OCI-LY7 (cell line): ENCODE measurements around the gene DNAL1. TPM values are rescaled to one million over a fixed set of nuclear protein-coding genes. Genes with fewer than 3 reads are reported as not detected.

ENCODE experiments used
- BruUV-seq: library from RNA; stranded (reverse); fragments of 400-500 nt; replicated peaks from 2 replicates; lab custom pipeline; 2021; lab: Mats Ljungman, UMichigan
- CTCF ChIA-PET: fragments of 300-600 bp; sonication (Branson Sonifier 250); formaldehyde crosslinking; loops from one replicate; lab custom pipeline; 2022; ENCODE audit warnings: antibody characterized with exemption; ENCODE audit not compliant: unreplicated experiment; lab: Charles Lee
- POLR2A ChIA-PET: fragments of 300-600 bp; sonication (Branson Sonifier 250); formaldehyde crosslinking; loops from one replicate; lab custom pipeline; 2022; ENCODE audit warnings: antibody characterized with exemption; lab: Charles Lee
- DNase-seq: peaks from one replicate; pipeline ENCODE4 v3.0.0-alpha.2; 2015; ENCODE audit warnings: low spot score
- H2AFZ ChIP-seq: fragments of 200-600 bp; sonication (generic), shearing (Covaris generic); 2 replicates; pipeline ENCODE4 v1.6.1; 2014; ENCODE audit warnings: mild to moderate bottlenecking, antibody characterized with exemption, low read length, moderate library complexity
- H3K27ac ChIP-seq: fragments of 200-600 bp; sonication (generic); 2 replicates; pipeline ENCODE4 v1.5.1; 2014; ENCODE audit warnings: mixed run types, low read depth, mild to moderate bottlenecking, moderate library complexity, low read length, inconsistent platforms; ENCODE audit not compliant: poor library complexity, severe bottlenecking
- H3K36me3 ChIP-seq: fragments of 200-600 bp; sonication (generic); 2 replicates; pipeline ENCODE4 v1.6.1; 2014; ENCODE audit warnings: mild to moderate bottlenecking, antibody characterized with exemption, low read length, moderate library complexity, mixed read lengths; ENCODE audit not compliant: insufficient read depth
- H3K4me1 ChIP-seq: fragments of 200-600 bp; sonication (generic); 2 replicates; pipeline ENCODE4 v1.5.1; 2014; ENCODE audit warnings: mild to moderate bottlenecking, low read length; ENCODE audit not compliant: insufficient read depth, poor library complexity, severe bottlenecking
- H3K4me2 ChIP-seq: fragments of 200-600 bp; sonication (generic); 2 replicates; pipeline ENCODE4 v1.6.1; 2014; ENCODE audit warnings: mild to moderate bottlenecking, low read length
- H3K4me3 ChIP-seq: fragments of 200-600 bp; sonication (generic); 2 replicates; pipeline ENCODE4 v1.5.1; 2014; ENCODE audit warnings: mild to moderate bottlenecking, low read depth, low read length; ENCODE audit not compliant: poor library complexity, severe bottlenecking
- H3K79me2 ChIP-seq: fragments of 200-600 bp; sonication (generic); 2 replicates; pipeline ENCODE4 v1.6.1; 2016; ENCODE audit warnings: low read depth, mild to moderate bottlenecking, low read length, moderate library complexity, mixed read lengths; ENCODE audit not compliant: insufficient read depth
- H3K9me2 ChIP-seq: fragments of 200-600 bp; sonication (generic); 2 replicates; pipeline ENCODE4 v1.6.1; 2016; ENCODE audit warnings: mild to moderate bottlenecking, low read length, mixed read lengths; ENCODE audit not compliant: insufficient read depth
- H3K9me3 ChIP-seq: fragments of 200-600 bp; sonication (generic); 2 replicates; pipeline ENCODE4 v1.6.1; 2014; ENCODE audit warnings: mild to moderate bottlenecking, mixed run types, low read length, mixed read lengths
- H4K20me1 ChIP-seq: fragments of 200-600 bp; sonication (generic); 2 replicates; pipeline ENCODE4 v1.6.1; 2014; ENCODE audit warnings: mild to moderate bottlenecking, antibody characterized with exemption, low read length, moderate library complexity, mixed read lengths; ENCODE audit not compliant: insufficient read depth
- CTCF ChIP-seq: fragments of 200-600 bp; sonication (generic); conservative IDR thresholded peaks from 2 replicates; pipeline ENCODE4 v1.5.1; 2014; ENCODE audit warnings: mild to moderate bottlenecking, antibody characterized with exemption, low read length, moderate library complexity, mixed read lengths
- EZH2phosphoT487 ChIP-seq: fragments of 200-600 bp; sonication (generic); IDR thresholded peaks from 2 replicates; pipeline ENCODE4 v1.6.1; 2018; ENCODE audit warnings: low read depth, borderline replicate concordance, mild to moderate bottlenecking, mixed run types, antibody characterized with exemption, low read length, moderate library complexity, mixed read lengths
- intact Hi-C: fragments of 100-400 bp; cut with micrococcal nuclease; formaldehyde crosslinking; loops from one replicate; pipeline ENCODE4 v1.10.0; 2022; ENCODE audit not compliant: unreplicated experiment
- total RNA-seq, 2 experiments: library from RNA; depleted of rRNA in 1 of 2; stranded (reverse); fragments of >200 nt in 1 of 2; shearing (Covaris generic) in 1 of 2; gene quantifications; 2 replicates each; pipeline ENCODE4 v1.2.3, GENCODE V29; 2014 to 2022

DNAL1 gene
- total RNA-seq, 2 experiments from 2014 or later = 5.6 to 7.5 TPM

DNA sequence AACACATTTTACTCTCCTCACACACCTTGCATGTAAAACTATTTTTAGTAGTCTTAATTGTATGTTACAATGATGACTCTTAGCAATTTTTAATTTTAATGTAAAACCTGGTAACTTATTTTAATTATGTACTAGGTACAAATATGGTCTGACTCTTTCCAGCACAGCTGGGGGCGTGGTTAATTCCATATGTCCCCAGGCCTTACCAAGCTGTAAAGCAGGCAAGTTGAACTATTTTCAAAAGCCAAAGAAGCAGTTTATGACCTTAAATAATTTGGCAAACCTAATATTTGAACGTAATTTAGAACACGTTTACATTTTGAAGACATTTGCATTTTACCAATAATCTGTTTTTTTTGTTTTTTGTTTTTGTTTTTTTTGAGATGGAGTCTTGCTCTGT is 41.8 kb upstream of the DNAL1 start:
- no peaks in the 10 kb centered on the region for H3K9me2 ChIP-seq
- DNase-seq = no peak
- H2AFZ ChIP-seq = no peak overlapping the region
- H3K4me3 ChIP-seq = no peak overlapping the region
- TF ChIP-seq CTCF = no peak
- no peak for TF ChIP-seq EZH2phosphoT487
- H3K9me3 ChIP-seq = no peaks in the 10 kb centered on the region
- H3K4me2 ChIP-seq = no peak overlapping the region
- no peak overlapping the region for H3K27ac ChIP-seq
- no peaks in the 10 kb centered on the region for H4K20me1 ChIP-seq
- intact Hi-C loops = no loop called here
- no peaks in the 10 kb centered on the region for H3K36me3 ChIP-seq
- POLR2A ChIA-PET = no interaction called here
- H3K79me2 ChIP-seq = no peaks in the 10 kb centered on the region
- no peaks in the 10 kb centered on the region for H3K4me1 ChIP-seq
- no TSS peak for BruUV-seq
- CTCF ChIA-PET = no interaction called here

- no TSS peak for BruUV-seq
- Histone ChIP-seq H4K20me1 (no peaks in the 10 kb centered on the region), H3K79me2 (no peaks in the 10 kb centered on the region), H2AFZ (no peak overlapping the region), H3K4me1 (no peaks in the 10 kb centered on the region), H3K9me2 (no peaks in the 10 kb centered on the region), H3K9me3 (no peaks in the 10 kb centered on the region), H3K27ac (no peak overlapping the region), H3K36me3 (no peaks in the 10 kb centered on the region), H3K4me3 (no peak overlapping the region), H3K4me2 (no peak overlapping the region)
- CTCF ChIA-PET = no interaction called here
- DNase-seq = no peak
- TF ChIP-seq CTCF (no peak), EZH2phosphoT487 (no peak)
- POLR2A ChIA-PET = no interaction called here
- intact Hi-C loops = no loop called here
Observed at GRCh38 chr14:73606271-73606670, 38.5 kb upstream of the DNAL1 start.

DNA sequence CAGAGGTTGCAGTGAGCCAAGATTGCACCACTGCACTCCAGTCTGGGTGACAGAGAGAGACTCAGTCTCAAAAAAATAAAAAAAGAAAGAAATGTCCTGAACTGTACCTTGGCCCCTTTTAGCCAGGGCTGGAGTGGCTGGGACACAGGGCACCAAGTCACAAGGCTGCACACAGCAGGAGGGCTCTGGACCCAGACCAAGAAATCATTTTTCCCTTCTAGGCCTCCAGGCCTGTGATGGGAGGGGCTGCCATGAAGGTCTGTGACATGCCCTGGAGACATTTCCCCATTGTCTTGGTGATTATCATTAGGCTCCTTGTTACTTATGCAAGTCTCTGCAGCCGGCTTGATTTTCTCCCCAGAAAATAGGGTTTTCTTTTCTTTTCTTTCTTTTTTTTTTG is 37.5 kb upstream of the DNAL1 start:
- Histone ChIP-seq H3K9me3 (no peaks in the 10 kb centered on the region), H3K79me2 (no peaks in the 10 kb centered on the region), H3K36me3 (no peaks in the 10 kb centered on the region), H3K4me3 (no peak overlapping the region), H4K20me1 (no peaks in the 10 kb centered on the region), H3K27ac (no peak overlapping the region), H3K9me2 (no peaks in the 10 kb centered on the region), H3K4me2 (no peak overlapping the region), H2AFZ (no peak overlapping the region), H3K4me1 (no peaks in the 10 kb centered on the region)
- no peak for DNase-seq
- POLR2A ChIA-PET = interaction anchor here (0.6 kb wide), 1 partner anchor 368 kb away, joined by 3 read pairs; no protein-coding TSS in a partner anchor
- TF ChIP-seq CTCF = no peak
- TF ChIP-seq EZH2phosphoT487 = no peak
- BruUV-seq = no TSS peak
- CTCF ChIA-PET = no interaction called here
- intact Hi-C loops = no loop called here
